ENCODE measurements around the gene LMO1. TPM values are rescaled to one million over a fixed set of nuclear protein-coding genes. Genes with fewer than 3 reads are reported as not detected.

LMO1 gene
- total and polyA plus RNA-seq, 2 of the 8 experiments (the other 6 are each of a cell fraction or from before 2014, with no cell fraction given): 0.17 TPM; not detected in 1

GRCh38 chr11:8196749-8197148 is 66.9 kb downstream of the LMO1 start:
- H2AK5ac ChIP-seq (ENCODE audit: low read depth, low read length): no peak overlapping the region
- H2AFZ ChIP-seq (ENCODE audit: low read length): no peak overlapping the region
- H3K23me2 ChIP-seq (ENCODE audit: low read depth, low read length): no peaks in the 10 kb centered on the region
- ChIA-PET POLR2A (ENCODE audit: partially characterized antibody) (no interaction called here), CTCF (ENCODE audit: partially characterized antibody) (interaction anchor here (1.4 to 13.8 kb wide), 4 partner anchors 15 to 68 kb away, joined by 3 to 342 read pairs (median 38); partner anchors contain the start of gene LMO1)
- no peaks in the 10 kb centered on the region for H3K79me1 ChIP-seq (ENCODE audit: low read depth, low read length)
- no peak for FAIRE-seq
- H3K14ac ChIP-seq (ENCODE audit: insufficient read length): no peak overlapping the region
- no peak overlapping the region for H3K27ac ChIP-seq (ENCODE audit: low read depth, low read length)
- H3K4me2 ChIP-seq (ENCODE audit: insufficient read depth in 1 of 2, low read depth in 2 of 2, low read length in 2 of 2): no peak overlapping the region
- no peaks in the 10 kb centered on the region for H4K20me1 ChIP-seq (replicated peaks in 1 of 2; ENCODE audit: control insufficient read depth in 1 of 2, insufficient read depth in 2 of 2, low read length in 2 of 2)
- H2BK20ac ChIP-seq (ENCODE audit: low read length): no peak overlapping the region
- H4K8ac ChIP-seq (ENCODE audit: extremely low read depth, insufficient read depth, low read length): no peak overlapping the region
- H3K27me3 ChIP-seq (replicated peaks in 1 of 4; ENCODE audit: control insufficient read depth in 3 of 4, extremely low read depth in 1 of 4, insufficient read depth in 3 of 4, low read length in 3 of 4): peaks cover 0 to 10% (median under 1%) of the 10 kb centered on the region in 4 experiments; a peak in 1 of 7 replicates
- H3K4ac ChIP-seq (replicated peaks; ENCODE audit: insufficient read length, low read depth, low read length): no peak overlapping the region
- no peak overlapping the region for H4K91ac ChIP-seq (replicated peaks; ENCODE audit: insufficient read length, low read length)
- no peaks in the 10 kb centered on the region for H3K36me3 ChIP-seq (ENCODE audit: control insufficient read depth in 2 of 4, insufficient read depth in 4 of 4, low read length in 3 of 4)
- H3K23ac ChIP-seq (ENCODE audit: insufficient read length): no peak overlapping the region
- H4K5ac ChIP-seq (ENCODE audit: insufficient read length, low read depth, low read length): no peak overlapping the region
- H3K4me3 ChIP-seq (ENCODE audit: extremely low read depth in 1 of 4, insufficient read depth in 2 of 4, low read depth in 3 of 4, low read length in 4 of 4): no peak overlapping the region
- no peak overlapping the region for H3K18ac ChIP-seq (ENCODE audit: extremely low read depth, low read length)
- no peaks in the 10 kb centered on the region for H3K9me3 ChIP-seq (ENCODE audit: insufficient read depth in 2 of 2, low read depth in 1 of 2, low read length in 1 of 2)
- H3K9ac ChIP-seq (replicated peaks in 1 of 4; ENCODE audit: extremely low read depth in 1 of 4, low read depth in 3 of 4, low read length in 3 of 4): no peak overlapping the region
- no peak overlapping the region for H2BK5ac ChIP-seq (ENCODE audit: low read depth, low read length)
- H3K4me1 ChIP-seq (replicated peaks in 1 of 4; ENCODE audit: control insufficient read depth in 3 of 4, insufficient read depth in 4 of 4, low read length in 3 of 4): peaks cover 0 to 3% (median 0%) of the 10 kb centered on the region in 4 experiments; a peak in 2 of 7 replicates
- no peak overlapping the region for H2BK120ac ChIP-seq (replicated peaks; ENCODE audit: low read depth, low read length)
- H3K79me2 ChIP-seq (ENCODE audit: control insufficient read depth in 1 of 2, insufficient read depth in 2 of 2, low read length in 2 of 2): no peaks in the 10 kb centered on the region
- H2BK12ac ChIP-seq (ENCODE audit: low read depth, low read length): no peak overlapping the region
- no peak overlapping the region for H3K56ac ChIP-seq (replicated peaks; ENCODE audit: insufficient read length, low read depth, low read length)
- H2BK15ac ChIP-seq (ENCODE audit: low read length): no peak overlapping the region
- no peak for DNase-seq (ENCODE audit: low read depth in 1 of 2, low spot score in 2 of 2)
- TF ChIP-seq POLR2AphosphoS5 (IDR thresholded peaks at IDR 0.05; ENCODE audit: low read depth, low read length) (no peak), ATF3 (IDR thresholded peaks at IDR 0.05; ENCODE audit: insufficient read depth, low read depth, low read length) (no peak), GTF2F1 (IDR thresholded peaks at IDR 0.05; ENCODE audit: borderline replicate concordance, low read depth, low read length) (no peak), BCL11A (IDR thresholded peaks at IDR 0.05; ENCODE audit: low read depth in 2 of 2, low read length in 2 of 2) (no peak), CHD2 (IDR thresholded peaks at IDR 0.05; ENCODE audit: low read length) (no peak), SUZ12 (IDR thresholded peaks at IDR 0.05; ENCODE audit: low read length) (no peak), POLR2A (IDR thresholded peaks at IDR 0.05; ENCODE audit: control extremely low read depth in 1 of 2, low read depth in 2 of 2, low read length in 2 of 2) (no peak), NRF1 (IDR thresholded peaks at IDR 0.05; ENCODE audit: low read depth, low read length) (no peak), EZH2 (IDR thresholded peaks at IDR 0.05; ENCODE audit: low read depth, low read length, severe bottlenecking) (no peak), PHF8 (conservative IDR thresholded peaks at IDR 0.05; ENCODE audit: low read depth, low read length) (no peak), ASH2L (IDR thresholded peaks at IDR 0.05; ENCODE audit: low read length) (no peak), CTBP2 (IDR thresholded peaks at IDR 0.05; ENCODE audit: borderline replicate concordance, insufficient read depth, insufficient read length, low read length) (no peak), SIX5 (IDR thresholded peaks at IDR 0.05; ENCODE audit: low read depth, low read length) (no peak), TBP (IDR thresholded peaks at IDR 0.05; ENCODE audit: low read depth, low read length) (no peak), CBX5 (IDR thresholded peaks at IDR 0.05; ENCODE audit: low read depth, low read length) (no peak), POU5F1 (IDR thresholded peaks at IDR 0.05; ENCODE audit: low read depth, low read length) (no peak)
